ENCODE results near the gene RBP4.

Gene RBP4

GRCh38 chr10:93601146-93601773, at the start of gene RBP4:
Gene RBP4, minus strand, starts transcription at chr10:93601235. Its CDS starts 207 bp downstream, at chr10:93601028.
- Histone ChIP-seq H3K4me1 (ENCODE audit: control insufficient read depth, insufficient read depth, low read length) (no peaks in the 10 kb centered on the region), H3K27me3 (ENCODE audit: control insufficient read depth, insufficient read depth, low read length) (peaks cover 63% of the 10 kb centered on the region), H3K4me3 (ENCODE audit: low read depth, low read length) (peak within 1 kb of the TSS; percentile 39), H3K9me3 (ENCODE audit: control insufficient read depth, insufficient read depth, low read length) (no peaks in the 10 kb centered on the region), H3K9ac (ENCODE audit: low read depth, low read length) (no peak within 1 kb of the TSS), H3K36me3 (ENCODE audit: control insufficient read depth, insufficient read depth, low read length) (no peaks in the 10 kb centered on the region)

GRCh38 chr10:93639791-93640190, 38.8 kb upstream of the RBP4 start:
- no peak overlapping the region for H3K4me3 ChIP-seq (ENCODE audit: low read depth, low read length)
- H3K9me3 ChIP-seq (ENCODE audit: control insufficient read depth, insufficient read depth, low read length): no peaks in the 10 kb centered on the region
- H3K4me1 ChIP-seq (ENCODE audit: control insufficient read depth, insufficient read depth, low read length): no peaks in the 10 kb centered on the region
- no peaks in the 10 kb centered on the region for H3K27me3 ChIP-seq (ENCODE audit: control insufficient read depth, insufficient read depth, low read length)
- H3K36me3 ChIP-seq (ENCODE audit: control insufficient read depth, insufficient read depth, low read length): no peaks in the 10 kb centered on the region
- no peak overlapping the region for H3K9ac ChIP-seq (ENCODE audit: low read depth, low read length)

- no peaks in the 10 kb centered on the region for H3K36me3 ChIP-seq (ENCODE audit: control insufficient read depth, insufficient read depth, low read length)
- no peak overlapping the region for H3K4me3 ChIP-seq (ENCODE audit: low read depth, low read length)
- H3K27me3 ChIP-seq (ENCODE audit: control insufficient read depth, insufficient read depth, low read length): no peaks in the 10 kb centered on the region
- no peaks in the 10 kb centered on the region for H3K4me1 ChIP-seq (ENCODE audit: control insufficient read depth, insufficient read depth, low read length)
- no peak overlapping the region for H3K9ac ChIP-seq (ENCODE audit: low read depth, low read length)
- no peaks in the 10 kb centered on the region for H3K9me3 ChIP-seq (ENCODE audit: control insufficient read depth, insufficient read depth, low read length)
Observed at GRCh38 chr10:93630625-93631557, 29.9 kb upstream of the RBP4 start.

- H3K4me1 ChIP-seq (ENCODE audit: control insufficient read depth, insufficient read depth, low read length): no peaks in the 10 kb centered on the region
- no peaks in the 10 kb centered on the region for H3K36me3 ChIP-seq (ENCODE audit: control insufficient read depth, insufficient read depth, low read length)
- no peak overlapping the region for H3K9ac ChIP-seq (ENCODE audit: low read depth, low read length)
- no peaks in the 10 kb centered on the region for H3K27me3 ChIP-seq (ENCODE audit: control insufficient read depth, insufficient read depth, low read length)
- H3K9me3 ChIP-seq (ENCODE audit: control insufficient read depth, insufficient read depth, low read length): no peaks in the 10 kb centered on the region
- H3K4me3 ChIP-seq (ENCODE audit: low read depth, low read length): no peak overlapping the region
Observed at GRCh38 chr10:93629647-93630305, 28.7 kb upstream of the RBP4 start.

- Histone ChIP-seq H3K4me3 (ENCODE audit: low read depth, low read length) (no peak overlapping the region), H3K27me3 (ENCODE audit: control insufficient read depth, insufficient read depth, low read length) (no peaks in the 10 kb centered on the region), H3K36me3 (ENCODE audit: control insufficient read depth, insufficient read depth, low read length) (no peaks in the 10 kb centered on the region), H3K9me3 (ENCODE audit: control insufficient read depth, insufficient read depth, low read length) (no peaks in the 10 kb centered on the region), H3K4me1 (ENCODE audit: control insufficient read depth, insufficient read depth, low read length) (no peaks in the 10 kb centered on the region), H3K9ac (ENCODE audit: low read depth, low read length) (no peak overlapping the region)
Observed at GRCh38 chr10:93628858-93629257, 27.8 kb upstream of the RBP4 start.

GRCh38 chr10:93622942-93623341, 21.9 kb upstream of the RBP4 start:
- Histone ChIP-seq H3K27me3 (ENCODE audit: control insufficient read depth, insufficient read depth, low read length) (no peaks in the 10 kb centered on the region), H3K9me3 (ENCODE audit: control insufficient read depth, insufficient read depth, low read length) (no peaks in the 10 kb centered on the region), H3K4me3 (ENCODE audit: low read depth, low read length) (no peak overlapping the region), H3K4me1 (ENCODE audit: control insufficient read depth, insufficient read depth, low read length) (no peaks in the 10 kb centered on the region), H3K36me3 (ENCODE audit: control insufficient read depth, insufficient read depth, low read length) (no peaks in the 10 kb centered on the region), H3K9ac (ENCODE audit: low read depth, low read length) (no peak overlapping the region)

GRCh38 chr10:93620925-93621324, 19.9 kb upstream of the RBP4 start:
- Histone ChIP-seq H3K4me3 (ENCODE audit: low read depth, low read length) (no peak overlapping the region), H3K27me3 (ENCODE audit: control insufficient read depth, insufficient read depth, low read length) (no peaks in the 10 kb centered on the region), H3K36me3 (ENCODE audit: control insufficient read depth, insufficient read depth, low read length) (no peaks in the 10 kb centered on the region), H3K9ac (ENCODE audit: low read depth, low read length) (no peak overlapping the region), H3K9me3 (ENCODE audit: control insufficient read depth, insufficient read depth, low read length) (no peaks in the 10 kb centered on the region), H3K4me1 (ENCODE audit: control insufficient read depth, insufficient read depth, low read length) (no peaks in the 10 kb centered on the region)

- no peak overlapping the region for H3K9ac ChIP-seq (ENCODE audit: low read depth, low read length)
- H3K9me3 ChIP-seq (ENCODE audit: control insufficient read depth, insufficient read depth, low read length): no peaks in the 10 kb centered on the region
- H3K36me3 ChIP-seq (ENCODE audit: control insufficient read depth, insufficient read depth, low read length): no peaks in the 10 kb centered on the region
- no peaks in the 10 kb centered on the region for H3K27me3 ChIP-seq (ENCODE audit: control insufficient read depth, insufficient read depth, low read length)
- H3K4me1 ChIP-seq (ENCODE audit: control insufficient read depth, insufficient read depth, low read length): no peaks in the 10 kb centered on the region
- H3K4me3 ChIP-seq (ENCODE audit: low read depth, low read length): no peak overlapping the region
Observed at GRCh38 chr10:93615576-93616235, 14.7 kb upstream of the RBP4 start.

GRCh38 chr10:93614101-93614825, 13.2 kb upstream of the RBP4 start:
- Histone ChIP-seq H3K9me3 (ENCODE audit: control insufficient read depth, insufficient read depth, low read length) (no peaks in the 10 kb centered on the region), H3K36me3 (ENCODE audit: control insufficient read depth, insufficient read depth, low read length) (no peaks in the 10 kb centered on the region), H3K4me1 (ENCODE audit: control insufficient read depth, insufficient read depth, low read length) (no peaks in the 10 kb centered on the region), H3K27me3 (ENCODE audit: control insufficient read depth, insufficient read depth, low read length) (no peaks in the 10 kb centered on the region), H3K4me3 (ENCODE audit: low read depth, low read length) (no peak overlapping the region), H3K9ac (ENCODE audit: low read depth, low read length) (no peak overlapping the region)

- H3K4me3 ChIP-seq (ENCODE audit: low read depth, low read length): no peak overlapping the region
- H3K36me3 ChIP-seq (ENCODE audit: control insufficient read depth, insufficient read depth, low read length): no peaks in the 10 kb centered on the region
- no peak overlapping the region for H3K9ac ChIP-seq (ENCODE audit: low read depth, low read length)
- no peaks in the 10 kb centered on the region for H3K27me3 ChIP-seq (ENCODE audit: control insufficient read depth, insufficient read depth, low read length)
- no peaks in the 10 kb centered on the region for H3K9me3 ChIP-seq (ENCODE audit: control insufficient read depth, insufficient read depth, low read length)
- no peaks in the 10 kb centered on the region for H3K4me1 ChIP-seq (ENCODE audit: control insufficient read depth, insufficient read depth, low read length)
Observed at GRCh38 chr10:93613126-93613525, 12.1 kb upstream of the RBP4 start.

- no peak within 1 kb of the TSS for H3K4me3 ChIP-seq (ENCODE audit: low read depth, low read length)
- no peaks in the 10 kb centered on the region for H3K27me3 ChIP-seq (ENCODE audit: control insufficient read depth, insufficient read depth, low read length)
- H3K9ac ChIP-seq (ENCODE audit: low read depth, low read length): no peak within 1 kb of the TSS
- H3K4me1 ChIP-seq (ENCODE audit: control insufficient read depth, insufficient read depth, low read length): no peaks in the 10 kb centered on the region
- H3K36me3 ChIP-seq (ENCODE audit: control insufficient read depth, insufficient read depth, low read length): no peaks in the 10 kb centered on the region
- no peaks in the 10 kb centered on the region for H3K9me3 ChIP-seq (ENCODE audit: control insufficient read depth, insufficient read depth, low read length)
Observed at GRCh38 chr10:93612311-93612710, 11.3 kb upstream of the RBP4 start, which contains the start of gene PDE6C. Gene PDE6C, plus strand, starts transcription at chr10:93612537. Its CDS starts 189 bp downstream, at chr10:93612726.

Measured in iPS-15b (cell line).